A549 (cell line): ENCODE data around the gene MAD1L1. TPM values are rescaled to one million over a fixed set of nuclear protein-coding genes. Genes with fewer than 3 reads are reported as not detected.

Experiments used
- ATAC-seq, 2 experiments: fragments of 200-7000 bp in 1 of 2; fragments of >200 bp in 1 of 2; cut with Nextera tagmentation in 1 of 2; cut with Tn5 transposase in 1 of 2; 3 replicates each; pipeline versions ENCODE4 v1.8.0 to v1.9.1; 2018 to 2020; ENCODE audit warnings: mild to moderate bottlenecking in 1 of 2, moderate library complexity in 1 of 2
- CTCF ChIA-PET: fragments of 300-600 bp; sonication (Branson Sonifier 250); formaldehyde crosslinking; extraction: SDS; loops from one replicate; lab custom pipeline; 2021; ENCODE audit warnings: antibody characterized with exemption, inconsistent platforms; lab: Yijun Ruan, JAX
- POLR2A ChIA-PET: fragments of 350-600 bp; formaldehyde crosslinking; extraction: SDS; loops from one replicate; lab custom pipeline; 2021; ENCODE audit warnings: antibody characterized with exemption, inconsistent platforms; lab: Yijun Ruan, JAX
- DNase-seq, 2 experiments: peaks; one replicate each; pipeline versions ENCODE4 v3.0.0 to v3.0.0-alpha.2; 2011 to 2016; ENCODE audit warnings: low read depth in 1 of 2, low spot score in 1 of 2
- FAIRE-seq: peaks from 2 replicates; lab custom pipeline; 2011; peaks lifted over from hg19 to GRCh38; lab: Jason Lieb, UNC
- H3K27ac ChIP-seq, 2 experiments: fragments of >200 bp; sonication (Bioruptor Twin); formaldehyde crosslinking; 3 replicates each; pipeline ENCODE4 v1.5.1; 2016 to 2017
- H3K4me1 ChIP-seq: fragments of >200 bp; sonication (Bioruptor Twin); formaldehyde crosslinking; 3 replicates; pipeline ENCODE4 v1.6.1; 2016
- H3K4me2 ChIP-seq: fragments of >200 bp; sonication (Bioruptor Twin); formaldehyde crosslinking; 3 replicates; pipeline ENCODE4 v1.6.1; 2016
- H3K4me3 ChIP-seq: fragments of >200 bp; sonication (Bioruptor Twin); formaldehyde crosslinking; 3 replicates; pipeline ENCODE4 v1.5.1; 2016
- H3K9me3 ChIP-seq: fragments of >200 bp; sonication (Bioruptor Twin); formaldehyde crosslinking; 3 replicates; pipeline ENCODE4 v1.6.1; 2016
- CEBPB ChIP-seq, 2 experiments: fragments of >200 bp in 1 of 2; sonication (Bioruptor Twin) in 1 of 2; formaldehyde crosslinking in 1 of 2; IDR thresholded peaks; 2 replicates each; pipeline ENCODE4 v1.6.1; 2012 to 2016
- FOXS1 ChIP-seq: fragments of 250-450 bp; sonication (Bioruptor Pico); IDR thresholded peaks from 2 replicates; pipeline ENCODE4 v1.5.0; 2020; ENCODE audit warnings: mild to moderate bottlenecking, moderate library complexity
- HDAC2 ChIP-seq: fragments of 200-600 bp; sonication (generic); IDR thresholded peaks from 2 replicates; pipeline ENCODE4 v1.6.1; 2016
- HOXA7 ChIP-seq: fragments of 250-450 bp; sonication (Bioruptor Pico); IDR thresholded peaks from 2 replicates; pipeline ENCODE4 v1.5.0; 2020; ENCODE audit warnings: mild to moderate bottlenecking, moderate library complexity
- HOXB13 ChIP-seq: fragments of 250-450 bp; sonication (Bioruptor Pico); IDR thresholded peaks from 2 replicates; pipeline ENCODE4 v1.5.0; 2020; ENCODE audit warnings: low read depth, mild to moderate bottlenecking, moderate library complexity
- HOXB5 ChIP-seq: fragments of 250-450 bp; sonication (Bioruptor Pico); IDR thresholded peaks from 2 replicates; pipeline ENCODE4 v1.5.0; 2020; ENCODE audit warnings: mild to moderate bottlenecking, moderate library complexity
- JUNB ChIP-seq: fragments of >200 bp; sonication (Bioruptor Twin); formaldehyde crosslinking; IDR thresholded peaks from 2 replicates; pipeline ENCODE4 v1.6.1; 2016
- KDM1A ChIP-seq: fragments of 200-600 bp; sonication (generic); IDR thresholded peaks from 2 replicates; pipeline ENCODE4 v1.6.1; 2016; ENCODE audit warnings: low read depth, mild to moderate bottlenecking
- MYC ChIP-seq: IDR thresholded peaks from 2 replicates; pipeline ENCODE4 v1.6.1; 2012; ENCODE audit warnings: mild to moderate bottlenecking, inconsistent platforms, low read length, improper control_type of control experiment, borderline replicate concordance
- RAD21 ChIP-seq, 2 experiments: fragments of >200 bp in 1 of 2; sonication (Bioruptor Twin) in 1 of 2; formaldehyde crosslinking in 1 of 2; IDR thresholded peaks in 1 of 2; conservative IDR thresholded peaks in 1 of 2; 2 replicates in 1 of 2; 3 replicates in 1 of 2; pipeline ENCODE4 v1.6.1; 2012 to 2018; ENCODE audit warnings: inconsistent platforms in 1 of 2
- RCOR1 ChIP-seq: fragments of 150-350 bp; IDR thresholded peaks from 2 replicates; pipeline ENCODE4 v1.6.1; 2014; ENCODE audit warnings: antibody characterized with exemption, low read length, low read depth
- SMC3 ChIP-seq: fragments of >200 bp; sonication (Bioruptor Twin); formaldehyde crosslinking; IDR thresholded peaks from 3 replicates; pipeline ENCODE4 v1.6.1; 2018; ENCODE audit warnings: inconsistent platforms
- SREBF2 ChIP-seq: fragments of 450-650 bp; IDR thresholded peaks from 2 replicates; pipeline ENCODE4 v1.6.1; 2014; ENCODE audit warnings: mild to moderate bottlenecking, moderate library complexity
- TFCP2L1 ChIP-seq: fragments of 250-450 bp; sonication (Bioruptor Pico); IDR thresholded peaks from 2 replicates; pipeline ENCODE4 v1.5.0; 2021; ENCODE audit warnings: mild to moderate bottlenecking
- WGBS: methylation state at CpG from one replicate; pipeline ENCODE4 v1.1.6; 2017; ENCODE audit errors: missing lambda C conversion rate; 5-methylcytosine and 5-hydroxymethylcytosine counted together
- polyA plus RNA-seq, 4 experiments: library from polyadenylated mRNA; depleted of rRNA in 3 of 4; stranded (reverse); fragments of >200 nt; fragmentation: RNase III in 1 of 4; extraction: RNeasy Plus Mini Kit Qiagen cat#74134 plus additional on column Dnase treatment in 1 of 4; gene quantifications; 2 replicates in 3 of 4; 3 replicates in 1 of 4; pipeline ENCODE4 v1.2.3, GENCODE V29; 2011 to 2017
- TF ChIP-seq, protein P1 (sequence below): IDR thresholded peaks from 2 replicates; pipeline ENCODE4 v1.6.1; 2012; ENCODE audit warnings: low read depth, borderline replicate concordance
- TF ChIP-seq, protein P2 (sequence below): IDR thresholded peaks from 2 replicates; pipeline ENCODE4 v1.6.1; 2012
- TF ChIP-seq, protein P3 (sequence below): fragments of 150-350 bp; IDR thresholded peaks from 2 replicates; pipeline ENCODE4 v1.6.1; 2014; ENCODE audit warnings: low read depth, mild to moderate bottlenecking, low read length
- TF ChIP-seq, protein P4 (sequence below): fragments of >200 bp; sonication (Bioruptor Twin); formaldehyde crosslinking; IDR thresholded peaks from 3 replicates; pipeline ENCODE4 v1.5.1; 2016
- TF ChIP-seq, protein P5 (sequence below): fragments of 450-650 bp; IDR thresholded peaks from 2 replicates; pipeline ENCODE4 v1.6.1; 2014; ENCODE audit warnings: antibody characterized with exemption

The MAD1L1 gene
- polyA plus RNA-seq, 2 of the 4 experiments (the other 2 are of a cell fraction): 13.6 to 16.6 TPM

DNA sequence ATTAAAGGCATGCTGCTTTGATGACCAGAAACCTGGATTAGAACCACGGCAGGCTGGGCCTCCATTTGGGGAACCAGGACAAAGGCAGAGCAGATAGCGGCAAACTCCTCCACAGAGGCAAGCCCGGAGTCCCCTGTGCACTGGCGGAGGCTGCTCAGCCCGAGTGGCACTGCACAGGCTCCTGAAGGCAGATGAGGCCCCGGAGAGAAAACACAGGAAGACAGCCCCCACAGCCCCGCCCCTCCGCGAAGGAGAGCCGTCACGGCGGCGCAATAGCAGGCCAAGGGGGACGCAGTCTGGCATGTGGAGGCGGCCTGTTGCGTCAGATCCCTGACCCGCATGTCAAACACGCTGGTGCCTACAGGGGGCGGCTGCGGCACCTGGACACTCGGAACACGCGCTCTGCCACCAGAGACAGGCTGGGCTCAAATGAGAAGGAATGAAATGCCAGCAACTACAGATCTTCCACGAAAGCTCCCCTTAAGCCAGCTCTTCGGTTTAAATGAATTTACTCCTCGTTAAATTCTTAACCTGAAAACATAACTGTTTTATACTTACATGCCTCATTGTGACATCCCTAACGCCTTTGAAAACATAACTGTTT, 128.5 kb downstream of the MAD1L1 start:
- Histone ChIP-seq H3K4me3 (no peak overlapping the region), H3K27ac (peak overlapping the region; percentile 67 to 82), H3K9me3 (no peaks in the 10 kb centered on the region), H3K4me1 (peaks cover 13% of the 10 kb centered on the region), H3K4me2 (peak overlapping the region; percentile 23; the same call in 2 of the 3 replicates)
- POLR2A ChIA-PET: no interaction called here
- FAIRE-seq (no peak), DNase-seq (peak; percentile 81 to 91)
- CTCF ChIA-PET: interaction anchor here (0.6 to 2.3 kb wide), 18 partner anchors 9 to 520 kb away, joined by 3 to 8 read pairs (median 4); no protein-coding TSS in a partner anchor
- TF ChIP-seq RAD21 (conservative IDR thresholded peaks at IDR 0.05 in 1 of 2, IDR thresholded peaks at IDR 0.05 in 1 of 2) (peak; percentile 56 to 57), HOXB13 (no peak), CEBPB (IDR thresholded peaks at IDR 0.05) (peak; percentile 69 to 93; a peak in 3 of 4 replicates), MYC (peak; percentile 93), KDM1A (no peak), HOXB5 (CRISPR knock-in tag) (no peak), SMC3 (peak; percentile 54), FOXS1 (no peak)
- TF ChIP-seq, protein P1, sequence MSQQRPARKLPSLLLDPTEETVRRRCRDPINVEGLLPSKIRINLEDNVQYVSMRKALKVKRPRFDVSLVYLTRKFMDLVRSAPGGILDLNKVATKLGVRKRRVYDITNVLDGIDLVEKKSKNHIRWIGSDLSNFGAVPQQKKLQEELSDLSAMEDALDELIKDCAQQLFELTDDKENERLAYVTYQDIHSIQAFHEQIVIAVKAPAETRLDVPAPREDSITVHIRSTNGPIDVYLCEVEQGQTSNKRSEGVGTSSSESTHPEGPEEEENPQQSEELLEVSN: 0 out of 2 replicates have a peak, but pooled peaks have one; percentile 37
- TF ChIP-seq, protein P2, sequence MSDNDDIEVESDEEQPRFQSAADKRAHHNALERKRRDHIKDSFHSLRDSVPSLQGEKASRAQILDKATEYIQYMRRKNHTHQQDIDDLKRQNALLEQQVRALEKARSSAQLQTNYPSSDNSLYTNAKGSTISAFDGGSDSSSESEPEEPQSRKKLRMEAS: peak; percentile 95
- TF ChIP-seq, protein P3, sequence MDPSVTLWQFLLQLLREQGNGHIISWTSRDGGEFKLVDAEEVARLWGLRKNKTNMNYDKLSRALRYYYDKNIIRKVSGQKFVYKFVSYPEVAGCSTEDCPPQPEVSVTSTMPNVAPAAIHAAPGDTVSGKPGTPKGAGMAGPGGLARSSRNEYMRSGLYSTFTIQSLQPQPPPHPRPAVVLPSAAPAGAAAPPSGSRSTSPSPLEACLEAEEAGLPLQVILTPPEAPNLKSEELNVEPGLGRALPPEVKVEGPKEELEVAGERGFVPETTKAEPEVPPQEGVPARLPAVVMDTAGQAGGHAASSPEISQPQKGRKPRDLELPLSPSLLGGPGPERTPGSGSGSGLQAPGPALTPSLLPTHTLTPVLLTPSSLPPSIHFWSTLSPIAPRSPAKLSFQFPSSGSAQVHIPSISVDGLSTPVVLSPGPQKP: no peak
- TF ChIP-seq, protein P4, sequence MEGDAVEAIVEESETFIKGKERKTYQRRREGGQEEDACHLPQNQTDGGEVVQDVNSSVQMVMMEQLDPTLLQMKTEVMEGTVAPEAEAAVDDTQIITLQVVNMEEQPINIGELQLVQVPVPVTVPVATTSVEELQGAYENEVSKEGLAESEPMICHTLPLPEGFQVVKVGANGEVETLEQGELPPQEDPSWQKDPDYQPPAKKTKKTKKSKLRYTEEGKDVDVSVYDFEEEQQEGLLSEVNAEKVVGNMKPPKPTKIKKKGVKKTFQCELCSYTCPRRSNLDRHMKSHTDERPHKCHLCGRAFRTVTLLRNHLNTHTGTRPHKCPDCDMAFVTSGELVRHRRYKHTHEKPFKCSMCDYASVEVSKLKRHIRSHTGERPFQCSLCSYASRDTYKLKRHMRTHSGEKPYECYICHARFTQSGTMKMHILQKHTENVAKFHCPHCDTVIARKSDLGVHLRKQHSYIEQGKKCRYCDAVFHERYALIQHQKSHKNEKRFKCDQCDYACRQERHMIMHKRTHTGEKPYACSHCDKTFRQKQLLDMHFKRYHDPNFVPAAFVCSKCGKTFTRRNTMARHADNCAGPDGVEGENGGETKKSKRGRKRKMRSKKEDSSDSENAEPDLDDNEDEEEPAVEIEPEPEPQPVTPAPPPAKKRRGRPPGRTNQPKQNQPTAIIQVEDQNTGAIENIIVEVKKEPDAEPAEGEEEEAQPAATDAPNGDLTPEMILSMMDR: peak; percentile 50
- TF ChIP-seq, all 56 proteins: peak for 7
- peak; percentile 84 to 88 for ATAC-seq
- 40% methylated on average over 19 of the region's 27 CpGs for WGBS

DNA sequence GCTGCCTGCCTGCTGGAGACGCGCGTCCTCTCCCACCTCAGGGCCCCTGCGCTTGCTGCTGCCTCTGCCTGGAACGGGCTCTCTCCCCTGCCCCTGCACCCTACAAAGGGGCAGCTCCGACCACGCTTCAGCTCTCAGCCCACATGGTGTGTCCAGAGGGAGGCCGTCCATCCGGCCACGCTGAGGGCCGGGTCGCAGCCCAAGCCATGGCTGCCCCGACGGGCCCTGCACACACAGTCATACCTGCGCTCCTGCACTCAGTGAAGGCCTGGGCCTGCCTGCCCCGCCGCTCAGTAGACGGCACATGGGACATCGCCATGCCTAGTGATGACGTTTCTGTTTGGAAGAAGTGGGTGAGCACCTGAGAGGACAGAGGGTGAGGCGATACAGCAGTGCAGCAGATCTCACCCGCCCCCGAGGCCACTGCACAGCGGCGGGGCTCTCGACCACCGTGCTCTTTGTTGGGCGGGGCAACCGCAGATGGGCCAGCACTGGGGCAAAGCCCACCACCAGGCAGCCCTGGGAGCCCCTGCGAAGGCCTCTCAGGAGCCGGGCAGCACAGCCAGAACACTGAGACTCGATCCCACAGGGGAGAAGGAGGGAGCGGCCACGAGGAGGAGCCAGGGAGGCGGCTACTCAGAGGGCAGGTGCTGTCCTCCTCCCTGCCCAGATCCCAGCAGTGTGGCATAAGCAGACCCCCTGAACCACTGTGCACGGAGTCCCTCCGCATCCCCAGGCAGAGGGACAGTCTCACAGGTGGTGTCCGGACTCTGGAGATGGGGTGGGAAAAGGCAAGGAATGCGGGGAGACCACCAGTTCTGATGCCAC, 129.5 kb downstream of the MAD1L1 start:
- peaks cover 13% of the 10 kb centered on the region for H3K4me1 ChIP-seq
- peak overlapping the region; percentile 67 to 82; a peak in 5 of 6 replicates for H3K27ac ChIP-seq
- WGBS: 95% methylated on average over 22 of the region's 39 CpGs
- CTCF ChIA-PET: interaction anchor here (1.2 to 2.3 kb wide), 7 partner anchors 8 to 106 kb away, joined by 3 to 8 read pairs (median 6); no protein-coding TSS in a partner anchor
- ATAC-seq (no peak), DNase-seq (no peak), FAIRE-seq (no peak)
- TF ChIP-seq TFCP2L1: no peak
- TF ChIP-seq HOXA7 (CRISPR knock-in tag): no peak
- TF ChIP-seq, protein P5, sequence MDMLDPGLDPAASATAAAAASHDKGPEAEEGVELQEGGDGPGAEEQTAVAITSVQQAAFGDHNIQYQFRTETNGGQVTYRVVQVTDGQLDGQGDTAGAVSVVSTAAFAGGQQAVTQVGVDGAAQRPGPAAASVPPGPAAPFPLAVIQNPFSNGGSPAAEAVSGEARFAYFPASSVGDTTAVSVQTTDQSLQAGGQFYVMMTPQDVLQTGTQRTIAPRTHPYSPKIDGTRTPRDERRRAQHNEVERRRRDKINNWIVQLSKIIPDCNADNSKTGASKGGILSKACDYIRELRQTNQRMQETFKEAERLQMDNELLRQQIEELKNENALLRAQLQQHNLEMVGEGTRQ: no peak
- no peak for TF ChIP-seq RAD21 (conservative IDR thresholded peaks at IDR 0.05 in 1 of 2, IDR thresholded peaks at IDR 0.05 in 1 of 2)
- TF ChIP-seq MYC: no peak
- TF ChIP-seq RCOR1: no peak
- no peak for TF ChIP-seq JUNB
- TF ChIP-seq, protein P3: no peak
- TF ChIP-seq HDAC2: no peak
- TF ChIP-seq SREBF2: no peak
- TF ChIP-seq, all 56 proteins: peak for 0
- no peak overlapping the region for H3K4me3 ChIP-seq
- H3K4me2 ChIP-seq: peak overlapping the region; percentile 23; the same call in 1 of the 3 replicates
- H3K9me3 ChIP-seq: no peaks in the 10 kb centered on the region
- POLR2A ChIA-PET: no interaction called here
